Prostate gland (tissue), 2 donors: Measurements from ENCODE around the gene PC.

Experiments used
- POLR2A ChIP-seq: fragments of 450-650 bp; IDR thresholded peaks from one replicate; pipeline ENCODE4 v1.6.1; 2016; ENCODE audit warnings: antibody characterized with exemption, mild to moderate bottlenecking
- POLR2AphosphoS5 ChIP-seq: sonication (generic); formaldehyde crosslinking; IDR thresholded peaks from one replicate; pipeline ENCODE4 v1.6.1; 2017; ENCODE audit warnings: antibody characterized with exemption
- TF ChIP-seq, protein P1 (sequence below), 4 experiments: fragments of 200-600 bp in 2 of 4; fragments of 450-650 bp in 2 of 4; sonication (generic) in 2 of 4; IDR thresholded peaks; 1 replicate in 3 of 4; 2 replicates in 1 of 4; pipeline ENCODE4 v1.5.1; 2016 to 2019; ENCODE audit warnings: antibody characterized with exemption in 4 of 4, mild to moderate bottlenecking in 2 of 4, moderate library complexity in 2 of 4

DNA sequence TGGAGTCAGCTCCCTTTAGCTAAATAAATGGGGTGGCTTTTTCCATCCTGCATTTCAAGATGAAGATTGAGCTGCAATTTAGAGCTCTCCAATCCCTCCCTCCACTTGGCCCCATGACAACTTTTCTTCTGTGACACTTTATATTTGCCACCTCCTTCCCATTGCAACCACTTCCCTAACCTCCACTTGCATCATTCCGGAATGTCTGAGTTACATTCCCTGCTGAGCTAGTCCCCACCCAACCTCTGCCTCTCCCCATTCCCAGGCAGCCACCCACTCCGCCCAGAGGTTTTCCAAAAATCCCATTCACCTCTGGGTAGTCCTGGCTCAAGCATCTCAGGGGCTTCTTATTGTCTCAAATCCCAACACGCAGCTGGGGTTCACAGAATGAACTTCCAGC lies 24.7 kb downstream of the PC start:
- no peak for TF ChIP-seq POLR2A
- TF ChIP-seq, protein P1, sequence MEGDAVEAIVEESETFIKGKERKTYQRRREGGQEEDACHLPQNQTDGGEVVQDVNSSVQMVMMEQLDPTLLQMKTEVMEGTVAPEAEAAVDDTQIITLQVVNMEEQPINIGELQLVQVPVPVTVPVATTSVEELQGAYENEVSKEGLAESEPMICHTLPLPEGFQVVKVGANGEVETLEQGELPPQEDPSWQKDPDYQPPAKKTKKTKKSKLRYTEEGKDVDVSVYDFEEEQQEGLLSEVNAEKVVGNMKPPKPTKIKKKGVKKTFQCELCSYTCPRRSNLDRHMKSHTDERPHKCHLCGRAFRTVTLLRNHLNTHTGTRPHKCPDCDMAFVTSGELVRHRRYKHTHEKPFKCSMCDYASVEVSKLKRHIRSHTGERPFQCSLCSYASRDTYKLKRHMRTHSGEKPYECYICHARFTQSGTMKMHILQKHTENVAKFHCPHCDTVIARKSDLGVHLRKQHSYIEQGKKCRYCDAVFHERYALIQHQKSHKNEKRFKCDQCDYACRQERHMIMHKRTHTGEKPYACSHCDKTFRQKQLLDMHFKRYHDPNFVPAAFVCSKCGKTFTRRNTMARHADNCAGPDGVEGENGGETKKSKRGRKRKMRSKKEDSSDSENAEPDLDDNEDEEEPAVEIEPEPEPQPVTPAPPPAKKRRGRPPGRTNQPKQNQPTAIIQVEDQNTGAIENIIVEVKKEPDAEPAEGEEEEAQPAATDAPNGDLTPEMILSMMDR (IDR thresholded peaks at IDR 0.05): no peak
- no peak for TF ChIP-seq POLR2AphosphoS5
